Right ventricle myocardium superior (tissue), 1 donor: ENCODE measurements around the gene TM6SF1. TPM values are rescaled to one million over a fixed set of nuclear protein-coding genes. Genes with fewer than 3 reads are reported as not detected.
"Not testable (repeated sequence)": the region's sequence is repeated elsewhere in the genome, so short reads cannot be mapped to it uniquely, and the experiment has no call there.

Experiments
- ATAC-seq: fragments of 200-7000 bp; cut with Tn5 transposase; one replicate; pipeline ENCODE4 v1.9.1; 2020; ENCODE audit warnings: mild to moderate bottlenecking; ENCODE audit not compliant: poor library complexity
- DNase-seq: peaks from one replicate; pipeline ENCODE4 v3.0.0-alpha.2; 2020
- intact Hi-C: fragments of 100-400 bp; cut with DNase I; formaldehyde crosslinking; loops from one replicate; pipeline ENCODE4 v1.11.2; 2022
- microRNA-seq: library from miRNA; unstranded; fragments of <30 nt; microRNA quantifications from one replicate; pipeline ENCODE4 v1.2.0, GENCODE V29; 2020
- total RNA-seq: library from RNA; stranded (reverse); fragmentation: NEBNext Ultra II Directional; extraction: Animal tissue kit (Norgen Biotek cat#: 25700); gene quantifications from one replicate; pipeline ENCODE4 v1.2.1, GENCODE V29; 2021
- donor health status: DM: no; HTN: yes; CAD: no; lungs with severe emphysema.

Gene TM6SF1
- total RNA-seq, 1 donor from 2014 or later: 6.8 TPM

DNA sequence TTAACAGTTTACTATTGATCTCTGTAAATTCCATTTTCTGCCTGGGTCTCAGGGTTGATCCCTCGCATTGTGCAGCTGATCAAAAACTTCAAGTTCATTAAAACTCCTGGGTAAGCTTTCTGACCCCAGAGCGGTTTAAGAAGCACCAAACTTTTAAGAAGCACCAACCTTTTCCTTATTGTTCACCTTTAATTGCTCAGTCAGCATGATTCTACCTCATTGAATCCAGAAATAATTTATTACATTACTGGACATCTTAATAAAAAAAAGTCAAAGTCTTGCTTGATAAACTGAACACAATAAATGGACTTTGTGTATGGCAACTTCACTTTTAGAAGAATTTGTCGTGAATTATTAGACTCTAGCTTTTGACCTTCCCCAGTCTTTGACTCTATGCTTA, 53.3 kb downstream of the TM6SF1 start:
- ATAC-seq (no peak), DNase-seq (no peak)
- intact Hi-C loops: no loop called here

DNA sequence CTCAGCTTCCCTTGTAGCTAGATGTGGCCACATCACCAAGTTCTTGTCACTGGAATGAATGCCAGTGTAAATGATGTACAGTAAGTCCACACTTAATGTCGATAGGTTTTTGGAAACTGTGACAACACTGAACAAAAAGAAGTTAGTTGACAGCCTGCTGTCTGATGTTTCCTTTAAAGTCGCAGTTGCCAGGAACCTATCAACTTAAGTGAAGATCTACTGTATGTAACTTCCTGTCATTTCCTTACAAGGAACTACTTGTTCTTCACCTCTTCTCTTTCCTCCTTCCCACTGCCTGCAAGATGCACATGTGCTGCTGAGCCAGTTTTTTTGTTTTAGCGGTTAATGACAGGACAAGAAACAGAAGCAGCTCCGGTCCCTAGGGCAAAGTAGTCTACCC, 55.6 kb downstream of the TM6SF1 start:
- intact Hi-C loops: no loop called here
- DNase-seq: no peak
- no peak for ATAC-seq

DNA sequence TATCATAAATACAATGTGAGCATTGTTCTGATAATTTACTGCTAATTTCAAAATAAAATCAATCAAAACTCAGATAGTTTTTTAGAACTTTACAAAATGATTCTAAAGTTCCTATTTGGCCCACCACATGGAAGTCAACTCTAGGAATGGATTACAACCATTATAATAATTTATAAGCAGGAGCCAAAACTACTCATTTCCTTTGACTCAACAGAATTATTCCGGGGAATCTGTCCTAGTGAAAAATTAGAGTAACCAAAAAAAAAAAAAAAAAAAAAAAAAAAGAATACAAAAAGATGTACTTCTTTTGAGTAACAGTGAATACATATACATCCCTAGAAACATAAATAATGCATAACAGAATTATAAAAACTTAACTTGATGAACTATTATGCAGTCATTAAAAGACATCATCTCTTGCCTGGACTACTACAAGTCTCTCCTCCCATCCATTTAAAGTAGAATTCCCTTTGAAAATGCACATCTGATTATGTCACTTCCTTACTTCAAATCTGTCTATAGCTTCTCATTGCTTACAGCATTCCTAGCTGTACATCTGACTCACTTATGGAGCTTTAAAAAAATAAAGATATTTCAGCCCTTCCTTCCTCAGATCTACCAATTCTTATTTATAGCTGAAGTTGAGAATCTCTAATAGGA, 56.8 kb downstream of the TM6SF1 start:
- intact Hi-C loops: no loop called here
- DNase-seq (no peak), ATAC-seq (no peak)

DNA sequence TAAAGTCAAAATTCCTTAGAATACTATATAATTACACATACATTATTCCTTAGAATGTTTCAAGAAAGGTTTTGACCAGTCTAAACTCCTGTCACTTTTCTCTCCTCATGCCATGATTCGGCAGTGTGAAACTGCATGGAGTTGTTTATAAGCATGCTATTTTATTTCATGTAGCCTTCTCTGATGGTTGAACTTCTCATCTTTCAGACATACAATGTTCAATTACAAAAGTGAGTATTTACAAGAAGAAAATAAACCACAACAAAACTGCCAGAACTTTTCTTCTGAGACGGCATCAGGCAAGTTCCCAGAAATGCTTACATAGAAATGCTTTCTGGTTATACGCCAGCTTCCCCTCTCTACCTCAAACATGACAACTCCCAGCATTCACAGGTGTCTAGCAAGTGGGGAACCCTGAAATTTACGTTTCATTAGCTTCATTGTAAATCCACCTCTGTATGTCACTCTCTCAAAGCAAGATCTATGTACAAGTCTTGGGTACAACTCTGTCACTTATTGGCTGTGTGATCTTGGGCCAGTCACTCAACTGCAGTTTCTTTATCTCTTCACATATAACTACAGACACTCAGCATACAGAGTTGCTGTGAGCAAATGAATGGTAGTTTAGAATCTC, 57.4 kb downstream of the TM6SF1 start:
- ATAC-seq (no peak), DNase-seq (no peak)
- intact Hi-C loops: no loop called here

DNA sequence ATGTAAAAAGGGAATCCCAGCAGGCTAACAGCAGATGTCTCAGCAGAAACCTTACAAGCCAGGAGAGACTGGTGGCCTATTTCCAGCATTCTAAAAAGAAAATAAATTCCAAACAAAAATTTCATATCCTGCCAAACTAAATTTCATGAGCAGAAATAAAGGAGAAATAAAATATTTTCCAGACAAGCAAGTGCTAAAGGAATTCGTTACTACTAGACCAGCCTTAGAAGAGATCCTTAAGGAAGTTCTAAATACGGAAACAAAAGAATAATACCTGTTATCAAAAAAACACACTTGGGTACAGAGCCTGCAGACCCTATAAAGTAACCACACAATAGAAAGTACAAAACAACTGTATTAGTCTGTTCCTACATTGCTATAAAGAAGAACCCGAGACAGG, 58.8 kb downstream of the TM6SF1 start:
- intact Hi-C loops: no loop called here
- ATAC-seq: no peak

DNA sequence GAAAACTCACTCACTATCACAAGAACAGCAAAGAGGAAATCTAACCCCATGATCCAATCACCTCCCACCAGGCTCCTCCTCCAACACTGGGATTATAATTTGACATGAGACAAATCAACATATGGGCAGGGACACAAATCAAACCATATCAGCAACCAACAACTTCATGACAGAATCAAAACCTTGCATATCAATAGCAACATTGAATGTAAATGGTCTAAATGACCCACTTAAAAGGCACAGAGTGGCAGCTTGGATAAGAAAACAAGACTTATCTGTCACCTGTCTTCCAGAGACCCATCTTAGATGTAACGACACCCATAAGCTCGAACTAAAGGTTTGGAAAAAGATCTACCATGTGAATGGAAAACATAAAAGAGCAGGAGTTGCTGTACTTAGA, 59.4 kb downstream of the TM6SF1 start:
- DNase-seq (no peak), ATAC-seq (no peak)
- intact Hi-C loops: no loop called here

More for the DNA sequence above, 58.8 kb downstream of the TM6SF1 start:
- no peak for DNase-seq

DNA sequence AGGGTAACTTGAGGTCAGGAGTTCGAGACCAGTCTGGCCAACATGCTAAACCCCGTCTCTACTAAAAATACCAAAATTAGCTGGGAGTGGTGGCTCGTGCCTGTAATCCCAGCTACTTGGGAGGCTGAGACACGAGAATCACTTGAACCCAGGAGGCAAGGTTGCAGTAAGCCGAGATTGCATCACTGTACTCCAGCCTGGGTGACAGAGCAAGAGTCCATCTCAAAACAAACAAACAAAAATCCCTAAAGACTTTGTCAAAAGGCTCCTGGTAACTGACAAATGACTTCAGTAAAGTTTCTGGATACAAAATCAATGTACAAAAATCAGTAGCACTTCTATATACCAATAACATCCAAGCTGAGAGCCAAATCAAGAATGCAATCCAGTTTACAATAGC, 62.1 kb downstream of the TM6SF1 start:
- intact Hi-C loops, ATAC-seq, DNase-seq: not testable (repeated sequence)

DNA sequence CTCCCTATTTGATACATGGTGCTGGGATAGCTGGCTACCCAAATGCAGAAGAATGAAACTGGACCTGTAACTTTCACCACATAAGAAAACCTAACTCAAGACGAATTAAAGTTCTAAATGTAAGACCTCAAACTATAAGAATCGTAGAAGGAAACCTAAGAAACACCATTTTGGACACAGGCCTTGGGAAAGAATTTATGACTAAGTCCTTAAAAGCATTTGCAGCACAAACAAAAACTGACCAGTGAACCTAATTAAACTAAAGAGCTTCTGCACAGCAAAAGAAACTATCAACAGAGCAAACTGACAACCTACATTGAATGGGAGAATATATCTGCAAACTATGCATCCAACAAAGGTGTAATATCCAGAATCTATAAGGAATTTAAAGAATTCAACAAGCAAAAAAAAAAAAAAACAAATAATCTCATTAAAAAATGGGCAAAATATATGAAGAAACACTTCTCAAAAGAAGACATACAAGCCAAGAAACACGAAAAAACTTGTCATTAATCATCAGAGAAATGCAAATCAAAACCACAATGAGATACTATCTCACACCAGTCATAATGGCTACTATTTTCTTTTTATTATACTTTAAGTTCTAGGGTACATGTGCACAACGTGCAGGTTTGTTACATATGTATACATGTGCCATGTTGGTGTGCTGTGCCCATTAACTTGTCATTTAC, 63.2 kb downstream of the TM6SF1 start:
- DNase-seq: no peak
- no peak for ATAC-seq

DNA sequence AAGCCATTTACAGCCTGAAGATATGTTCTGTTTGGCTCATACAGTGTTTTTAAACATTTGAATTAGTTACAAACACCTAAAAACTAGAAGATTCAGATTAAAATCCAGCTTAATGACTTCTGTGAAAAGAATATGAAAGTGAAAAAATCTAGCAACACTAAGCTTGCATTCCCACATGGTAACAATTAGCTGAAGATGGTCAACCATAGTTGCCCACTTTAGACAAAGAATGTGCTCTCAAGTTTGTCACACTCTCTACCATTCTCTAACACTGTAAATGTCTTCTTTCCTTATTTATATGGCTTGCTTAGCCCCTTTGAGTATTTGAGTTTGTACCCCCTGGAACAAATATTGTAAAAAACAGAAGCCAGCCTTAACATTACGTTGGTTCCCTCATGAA, 67.4 kb downstream of the TM6SF1 start:
- intact Hi-C loops: no loop called here
- DNase-seq (no peak), ATAC-seq (no peak)

More for the DNA sequence above, 63.2 kb downstream of the TM6SF1 start:
- intact Hi-C loops: no loop called here

DNA sequence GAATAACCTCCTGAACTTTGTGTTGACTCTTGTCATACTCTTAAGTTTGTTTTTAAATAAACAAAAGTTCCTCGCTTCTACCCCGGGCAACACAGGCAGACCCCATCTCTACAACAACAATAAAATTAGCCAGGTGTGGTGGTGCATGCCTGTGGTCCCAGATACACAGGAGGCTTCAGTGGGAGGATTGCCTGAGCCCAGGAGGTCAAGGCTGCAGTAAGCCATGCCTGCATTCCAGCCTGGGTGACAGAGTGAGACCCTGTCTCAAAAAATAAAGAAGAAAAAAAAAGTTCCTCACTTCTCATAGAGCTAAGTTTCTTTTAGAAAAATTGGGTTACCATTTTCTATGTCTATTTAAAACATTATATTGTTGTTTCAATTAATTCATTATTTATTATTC, 70.9 kb downstream of the TM6SF1 start:
- intact Hi-C loops: no loop called here
- ATAC-seq: no peak
- DNase-seq: no peak

DNA sequence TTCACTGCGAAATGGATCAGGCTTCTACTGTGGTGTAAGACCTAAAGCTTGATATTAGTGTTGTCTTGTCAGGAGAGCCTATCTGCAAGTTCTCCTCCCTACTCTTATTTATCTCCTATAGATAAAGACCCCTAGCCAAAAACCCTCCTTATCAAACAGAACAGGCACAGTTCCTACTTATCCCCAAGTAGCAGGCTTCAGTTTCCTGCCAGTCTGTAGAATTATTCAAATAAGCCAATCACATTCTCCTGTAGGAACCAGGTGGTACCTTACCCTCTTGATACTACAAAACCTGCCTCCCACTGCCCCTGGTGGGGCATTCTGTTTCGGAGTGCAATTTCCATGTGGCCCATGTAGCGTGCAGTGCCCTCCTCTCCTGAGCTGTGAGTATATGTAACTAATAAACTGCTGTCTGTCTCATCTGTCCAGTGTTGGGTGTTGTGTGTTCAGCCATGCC, 71.5 kb downstream of the TM6SF1 start:
- ATAC-seq: no peak
- DNase-seq: no peak
- intact Hi-C loops: no loop called here

DNA sequence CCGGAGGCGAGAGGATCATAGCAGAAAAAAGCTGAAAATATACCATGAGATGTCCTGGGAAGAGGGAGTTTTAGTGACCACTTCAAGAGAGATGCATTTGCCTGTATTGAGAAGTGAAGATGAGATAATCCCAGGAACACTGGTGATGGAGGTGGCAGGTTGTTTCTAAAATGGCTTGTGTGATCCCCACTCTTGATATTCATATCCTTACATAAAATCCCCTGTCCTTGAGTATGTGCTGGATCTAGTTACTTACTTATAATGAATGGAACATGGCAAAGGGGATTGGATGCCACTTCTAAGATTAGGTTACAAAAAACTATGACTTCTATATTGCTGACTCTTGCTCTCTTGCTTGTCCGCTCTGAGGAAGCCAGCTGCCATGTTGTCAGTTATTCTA, 78.1 kb downstream of the TM6SF1 start:
- ATAC-seq (no peak), DNase-seq (no peak)

More for the DNA sequence above, 78.1 kb downstream of the TM6SF1 start:
- intact Hi-C loops: no loop called here

Small RNA genes within 50 kb of the gene (microRNA-seq; reads per million reads assigned to microRNA genes)
- not detected for gene MIR4515

Other genes with a start within 250 kb of the TM6SF1 start
- gene HOMER2, start 154.9 kb upstream of the TM6SF1 start, total RNA-seq: 55.1 TPM
- gene RAMAC, start 121.4 kb upstream of the TM6SF1 start, total RNA-seq: 11.8 TPM
- 11.2 TPM for gene C15orf40, start 96.0 kb upstream of the TM6SF1 start, total RNA-seq
- 158 TPM for gene BTBD1, start 40.4 kb upstream of the TM6SF1 start, total RNA-seq
- gene HDGFL3, start 100.2 kb downstream of the TM6SF1 start, total RNA-seq: 26.7 TPM
- gene BNC1, start 177.0 kb downstream of the TM6SF1 start, total RNA-seq: 0.16 TPM